GM12872 (cell line): ENCODE results near the gene NGFR.

Experiments used
- CTCF ChIP-seq: IDR thresholded peaks from 3 replicates; pipeline ENCODE4 v1.5.1; 2011; ENCODE audit warnings: low read depth, mild to moderate bottlenecking, low read length, moderate library complexity; ENCODE audit not compliant: insufficient read depth

Gene NGFR

GRCh38 chr17:49514071-49514721 is 19.1 kb downstream of the NGFR start:
- TF ChIP-seq CTCF = peak; percentile 30; the same call in 1 of the 3 replicates

DNA sequence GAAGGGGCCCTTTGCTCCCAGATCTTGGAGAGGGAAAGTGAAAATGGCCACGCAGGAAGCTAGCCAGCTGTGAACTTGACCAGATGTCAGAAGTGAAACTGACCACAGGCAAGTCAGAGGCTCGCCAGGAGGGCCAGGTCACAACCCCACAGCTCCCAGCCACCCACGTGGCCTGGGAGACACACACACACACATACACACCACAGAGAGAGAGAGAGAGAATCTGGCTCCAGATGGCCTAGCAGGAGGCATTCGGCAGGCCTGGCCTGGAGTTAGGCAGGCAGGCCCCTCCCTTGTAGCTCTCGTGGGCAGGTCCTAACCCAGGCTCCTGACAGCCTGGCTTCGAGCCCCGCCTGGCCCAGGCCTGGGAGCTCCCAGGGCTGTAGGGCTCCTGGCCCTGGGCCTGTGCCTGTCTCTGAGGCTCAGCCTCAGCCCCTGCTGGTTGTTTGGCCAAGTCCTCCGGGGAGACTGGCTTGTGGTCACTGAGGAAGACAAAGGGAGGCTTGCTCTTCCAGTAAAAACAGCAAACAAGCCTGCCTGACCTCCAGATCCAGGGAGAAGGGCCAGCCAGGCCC is 20.2 kb downstream of the NGFR start:
- TF ChIP-seq CTCF = no peak

DNA sequence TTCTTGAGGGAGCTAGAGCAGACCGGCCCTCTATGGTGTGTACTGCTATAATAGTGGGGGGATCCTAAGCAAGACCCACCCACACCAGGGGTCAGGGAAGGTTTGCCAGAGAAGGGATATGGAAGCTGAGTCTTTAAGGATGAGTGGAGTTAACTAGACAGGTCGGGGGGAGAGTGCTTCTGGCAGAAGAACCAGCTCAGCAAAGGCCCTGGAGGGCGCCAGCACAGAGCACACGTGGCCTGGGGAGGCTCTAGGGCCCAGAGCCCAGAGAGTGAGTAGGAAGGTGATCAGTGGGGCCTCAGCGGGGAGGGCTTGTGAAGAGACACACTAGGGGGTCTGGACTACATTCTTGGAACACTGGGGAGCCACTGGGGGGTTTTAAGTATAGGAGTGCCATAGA is 21.1 kb downstream of the NGFR start:
- TF ChIP-seq CTCF = no peak

GRCh38 chr17:49518346-49519078 is 23.4 kb downstream of the NGFR start:
- TF ChIP-seq CTCF = no peak

- no peak for TF ChIP-seq CTCF
Measured at GRCh38 chr17:49519781-49520180, 24.7 kb downstream of the NGFR start.

- no peak for TF ChIP-seq CTCF
Measured at GRCh38 chr17:49520386-49521087, 25.4 kb downstream of the NGFR start.

DNA sequence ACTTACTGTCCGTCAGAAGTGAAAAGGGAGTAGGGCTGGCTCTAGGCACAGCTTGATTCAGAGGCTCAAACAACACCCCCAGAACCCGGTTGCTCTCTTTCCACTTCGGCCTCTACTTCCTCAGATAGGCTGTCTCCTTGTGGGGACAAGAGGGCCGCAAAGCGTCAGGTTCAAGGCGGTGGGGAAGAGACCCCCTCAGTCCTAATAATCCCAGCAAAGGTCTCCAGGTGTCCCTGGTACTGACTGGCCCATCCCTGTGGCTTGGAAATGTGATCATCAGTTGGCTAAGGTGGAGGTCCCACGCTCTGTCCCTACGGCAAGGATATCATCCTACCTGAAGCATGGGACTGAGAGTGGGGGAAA is 26.0 kb downstream of the NGFR start:
- no peak for TF ChIP-seq CTCF
